OCI-LY1 (cell line): Measurements from ENCODE around the gene LRG1.

Experiments used
- EZH2 ChIP-seq: fragments of 200-600 bp; sonication (generic), shearing (Covaris generic); IDR thresholded peaks from 2 replicates; pipeline ENCODE4 v1.8.0; 2017; ENCODE audit warnings: borderline replicate concordance, mixed run types, mild to moderate bottlenecking, antibody characterized with exemption, low read length, moderate library complexity, mixed read lengths
- TF ChIP-seq, protein P1 (sequence below): fragments of 200-600 bp; sonication (generic), shearing (Covaris generic); IDR thresholded peaks from 2 replicates; pipeline ENCODE4 v1.5.1; 2017; ENCODE audit warnings: mild to moderate bottlenecking, antibody characterized with exemption, low read length, moderate library complexity, mixed read lengths

DNA sequence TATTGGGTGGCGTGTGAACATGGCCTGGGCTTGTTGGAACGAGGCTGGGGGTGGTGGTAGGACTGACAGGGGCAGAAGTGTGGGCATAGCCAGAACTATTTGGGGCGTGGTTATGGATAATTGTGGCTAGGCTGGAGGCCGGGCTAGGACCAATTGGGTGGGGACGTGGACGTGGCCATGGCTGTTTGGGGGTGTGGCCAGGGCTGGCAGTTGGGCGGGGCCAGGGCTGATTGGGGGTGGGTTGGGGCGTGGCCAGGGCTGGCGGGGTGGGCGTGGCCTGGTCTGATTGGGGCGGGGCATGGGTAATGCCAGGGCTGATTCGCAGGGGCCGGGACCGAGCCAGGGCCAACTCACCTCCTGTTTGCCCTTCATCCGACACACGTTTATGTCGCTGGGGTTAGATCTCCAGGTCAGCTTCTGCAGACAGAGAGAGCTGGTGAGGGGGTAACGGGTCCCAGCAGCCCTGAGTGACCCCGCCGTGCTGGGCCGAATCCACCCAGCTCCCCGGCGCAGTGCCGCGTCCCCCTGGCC lies 16.8 kb upstream of the LRG1 start:
- TF ChIP-seq, protein P1, sequence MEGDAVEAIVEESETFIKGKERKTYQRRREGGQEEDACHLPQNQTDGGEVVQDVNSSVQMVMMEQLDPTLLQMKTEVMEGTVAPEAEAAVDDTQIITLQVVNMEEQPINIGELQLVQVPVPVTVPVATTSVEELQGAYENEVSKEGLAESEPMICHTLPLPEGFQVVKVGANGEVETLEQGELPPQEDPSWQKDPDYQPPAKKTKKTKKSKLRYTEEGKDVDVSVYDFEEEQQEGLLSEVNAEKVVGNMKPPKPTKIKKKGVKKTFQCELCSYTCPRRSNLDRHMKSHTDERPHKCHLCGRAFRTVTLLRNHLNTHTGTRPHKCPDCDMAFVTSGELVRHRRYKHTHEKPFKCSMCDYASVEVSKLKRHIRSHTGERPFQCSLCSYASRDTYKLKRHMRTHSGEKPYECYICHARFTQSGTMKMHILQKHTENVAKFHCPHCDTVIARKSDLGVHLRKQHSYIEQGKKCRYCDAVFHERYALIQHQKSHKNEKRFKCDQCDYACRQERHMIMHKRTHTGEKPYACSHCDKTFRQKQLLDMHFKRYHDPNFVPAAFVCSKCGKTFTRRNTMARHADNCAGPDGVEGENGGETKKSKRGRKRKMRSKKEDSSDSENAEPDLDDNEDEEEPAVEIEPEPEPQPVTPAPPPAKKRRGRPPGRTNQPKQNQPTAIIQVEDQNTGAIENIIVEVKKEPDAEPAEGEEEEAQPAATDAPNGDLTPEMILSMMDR = no peak
- TF ChIP-seq EZH2 = no peak
